PFSK-1 (cell line): ENCODE data around the gene LRP4.

Source experiments
- FOXP2 ChIP-seq: optimal IDR thresholded peaks from 2 replicates; pipeline ENCODE3; 2011; ENCODE audit warnings: borderline replicate concordance, control low read depth, inconsistent platforms; ENCODE audit not compliant: insufficient read depth; ENCODE audit errors: extremely low read length, extremely low read depth
- POLR2AphosphoS5 ChIP-seq: IDR thresholded peaks from 2 replicates; pipeline ENCODE4 v1.6.1; 2012; ENCODE audit warnings: low read depth, mild to moderate bottlenecking, control low read depth, low read length, moderate library complexity
- SIN3A ChIP-seq: IDR thresholded peaks from 2 replicates; pipeline ENCODE4 v1.6.1; 2012; ENCODE audit warnings: mild to moderate bottlenecking, low read length, moderate library complexity, borderline replicate concordance; ENCODE audit not compliant: insufficient read depth
- TAF1 ChIP-seq: IDR thresholded peaks from 2 replicates; pipeline ENCODE4 v1.6.1; 2012; ENCODE audit warnings: low read length, control low read depth, borderline replicate concordance; ENCODE audit not compliant: insufficient read depth
- TF ChIP-seq, protein P1 (sequence below), 2 experiments: IDR thresholded peaks; 2 replicates each; pipeline versions ENCODE4 v1.6.1 to v1.8.0; 2011 to 2012; ENCODE audit warnings: low read depth in 2 of 2, low read length in 2 of 2, control low read depth in 1 of 2, inconsistent platforms in 1 of 2, mild to moderate bottlenecking in 1 of 2, moderate library complexity in 1 of 2; ENCODE audit not compliant: insufficient read depth in 1 of 2

The LRP4 gene

DNA sequence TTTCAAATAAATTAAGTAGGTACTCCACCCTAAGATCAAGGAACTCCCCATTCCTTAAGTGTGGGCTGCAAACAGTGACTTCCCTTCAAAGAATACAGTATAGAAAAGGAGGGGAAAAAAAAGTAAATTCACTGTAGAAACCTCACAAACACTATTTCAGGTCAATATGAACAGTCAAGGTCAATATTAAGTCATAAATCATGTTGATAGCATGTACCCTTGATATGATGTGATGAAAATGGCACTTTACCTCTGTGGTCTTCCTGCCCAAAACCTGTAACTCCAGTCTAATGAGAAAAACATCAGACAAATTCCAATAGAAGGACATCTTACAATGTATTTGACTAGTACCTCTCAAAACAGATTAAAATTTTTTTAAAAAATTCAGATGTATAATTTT is 80.5 kb downstream of the LRP4 start:
- TF ChIP-seq, protein P1, sequence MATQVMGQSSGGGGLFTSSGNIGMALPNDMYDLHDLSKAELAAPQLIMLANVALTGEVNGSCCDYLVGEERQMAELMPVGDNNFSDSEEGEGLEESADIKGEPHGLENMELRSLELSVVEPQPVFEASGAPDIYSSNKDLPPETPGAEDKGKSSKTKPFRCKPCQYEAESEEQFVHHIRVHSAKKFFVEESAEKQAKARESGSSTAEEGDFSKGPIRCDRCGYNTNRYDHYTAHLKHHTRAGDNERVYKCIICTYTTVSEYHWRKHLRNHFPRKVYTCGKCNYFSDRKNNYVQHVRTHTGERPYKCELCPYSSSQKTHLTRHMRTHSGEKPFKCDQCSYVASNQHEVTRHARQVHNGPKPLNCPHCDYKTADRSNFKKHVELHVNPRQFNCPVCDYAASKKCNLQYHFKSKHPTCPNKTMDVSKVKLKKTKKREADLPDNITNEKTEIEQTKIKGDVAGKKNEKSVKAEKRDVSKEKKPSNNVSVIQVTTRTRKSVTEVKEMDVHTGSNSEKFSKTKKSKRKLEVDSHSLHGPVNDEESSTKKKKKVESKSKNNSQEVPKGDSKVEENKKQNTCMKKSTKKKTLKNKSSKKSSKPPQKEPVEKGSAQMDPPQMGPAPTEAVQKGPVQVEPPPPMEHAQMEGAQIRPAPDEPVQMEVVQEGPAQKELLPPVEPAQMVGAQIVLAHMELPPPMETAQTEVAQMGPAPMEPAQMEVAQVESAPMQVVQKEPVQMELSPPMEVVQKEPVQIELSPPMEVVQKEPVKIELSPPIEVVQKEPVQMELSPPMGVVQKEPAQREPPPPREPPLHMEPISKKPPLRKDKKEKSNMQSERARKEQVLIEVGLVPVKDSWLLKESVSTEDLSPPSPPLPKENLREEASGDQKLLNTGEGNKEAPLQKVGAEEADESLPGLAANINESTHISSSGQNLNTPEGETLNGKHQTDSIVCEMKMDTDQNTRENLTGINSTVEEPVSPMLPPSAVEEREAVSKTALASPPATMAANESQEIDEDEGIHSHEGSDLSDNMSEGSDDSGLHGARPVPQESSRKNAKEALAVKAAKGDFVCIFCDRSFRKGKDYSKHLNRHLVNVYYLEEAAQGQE (IDR thresholded peaks at IDR 0.05; ENCODE audit: insufficient read depth in 1 of 2, low read depth in 2 of 2, low read length in 2 of 2): no peak
- TF ChIP-seq FOXP2 (no peak), SIN3A (no peak), TAF1 (no peak), POLR2AphosphoS5 (no peak)

DNA sequence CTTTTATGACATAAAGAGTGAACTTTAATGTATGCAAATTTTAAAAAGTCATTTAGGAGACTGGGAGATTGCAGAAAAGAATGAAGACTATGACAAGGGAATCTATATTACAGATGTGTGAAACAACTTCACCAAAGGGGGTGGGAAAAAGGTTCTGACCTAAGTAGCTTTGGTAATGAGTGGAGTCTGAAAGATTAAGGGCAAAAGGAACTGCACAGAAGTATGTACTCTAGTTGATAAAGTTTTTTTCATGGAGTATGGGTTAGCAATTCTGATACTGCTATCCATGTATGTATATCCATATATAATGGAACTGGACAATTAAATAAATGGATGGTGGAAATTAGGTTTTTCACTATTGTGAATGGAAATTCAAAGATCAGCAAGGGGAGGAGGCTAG is 81.5 kb downstream of the LRP4 start:
- TF ChIP-seq, protein P1 (IDR thresholded peaks at IDR 0.05; ENCODE audit: insufficient read depth in 1 of 2, low read depth in 2 of 2, low read length in 2 of 2): no peak
- TF ChIP-seq SIN3A: no peak
- TF ChIP-seq TAF1: no peak
- no peak for TF ChIP-seq POLR2AphosphoS5
- TF ChIP-seq FOXP2: no peak

DNA sequence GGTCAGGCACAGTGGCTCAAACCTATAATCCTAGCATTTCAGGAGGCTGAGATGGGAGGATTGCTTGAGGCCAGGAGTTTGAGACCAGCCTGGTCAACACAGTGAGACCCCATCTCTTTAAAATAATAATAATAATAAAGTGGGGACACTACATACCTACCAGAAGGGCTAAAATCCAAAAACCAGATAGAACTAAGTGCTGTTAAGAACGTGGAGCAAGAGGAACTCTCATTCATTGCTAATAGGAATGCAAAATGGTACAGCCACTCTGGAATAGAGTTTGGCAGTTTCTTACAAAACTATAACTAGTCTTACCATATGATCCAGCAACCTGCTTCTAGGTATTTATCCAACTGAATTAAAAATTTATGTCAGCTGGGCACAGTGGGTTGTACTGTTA is 81.9 kb downstream of the LRP4 start:
- TF ChIP-seq, protein P1 (IDR thresholded peaks at IDR 0.05; ENCODE audit: insufficient read depth in 1 of 2, low read depth in 2 of 2, low read length in 2 of 2): no peak
- no peak for TF ChIP-seq FOXP2
- no peak for TF ChIP-seq POLR2AphosphoS5
- TF ChIP-seq TAF1: no peak
- TF ChIP-seq SIN3A: no peak

DNA sequence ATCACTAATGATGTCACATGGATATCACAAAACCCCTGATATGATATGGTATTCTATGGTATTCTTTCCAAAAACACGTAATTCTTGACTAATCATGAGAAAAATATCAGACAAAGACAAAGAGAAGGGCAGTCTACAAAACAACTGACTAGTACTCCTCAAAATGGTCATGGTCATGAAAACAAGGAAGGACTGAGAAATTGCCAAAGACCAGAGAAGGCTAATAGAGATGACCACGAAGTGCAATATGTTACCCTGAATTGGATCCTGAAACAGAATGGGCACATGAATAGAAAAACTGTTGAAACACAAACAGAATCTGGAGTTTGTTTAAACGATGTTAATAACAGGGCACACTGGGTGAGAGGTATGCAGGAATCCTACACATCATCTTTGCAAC is 82.5 kb downstream of the LRP4 start:
- TF ChIP-seq FOXP2 (no peak), SIN3A (no peak), POLR2AphosphoS5 (no peak), TAF1 (no peak)
- TF ChIP-seq, protein P1 (IDR thresholded peaks at IDR 0.05; ENCODE audit: insufficient read depth in 1 of 2, low read depth in 2 of 2, low read length in 2 of 2): no peak

DNA sequence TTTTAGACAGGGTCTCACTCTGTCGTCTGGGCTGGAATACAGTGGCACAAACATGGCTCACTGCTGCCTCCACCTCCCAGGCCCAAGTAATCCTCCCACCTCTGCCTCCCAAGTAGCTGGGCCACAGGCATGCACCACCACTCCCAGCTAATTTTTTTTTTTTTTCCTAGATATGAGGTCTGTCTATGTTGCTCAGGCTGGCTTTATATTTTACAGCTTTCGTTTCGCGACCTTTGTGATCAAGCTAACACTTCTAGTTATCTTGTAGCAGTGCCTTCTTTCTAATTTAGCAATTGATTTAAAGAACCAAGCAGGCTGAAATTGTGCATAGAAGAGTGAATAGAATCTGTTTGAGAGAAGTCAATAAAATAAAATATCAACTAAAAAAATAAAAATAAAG is 83.5 kb downstream of the LRP4 start:
- TF ChIP-seq, protein P1 (IDR thresholded peaks at IDR 0.05; ENCODE audit: insufficient read depth in 1 of 2, low read depth in 2 of 2, low read length in 2 of 2): no peak
- TF ChIP-seq TAF1: no peak
- TF ChIP-seq FOXP2: no peak
- no peak for TF ChIP-seq POLR2AphosphoS5
- no peak for TF ChIP-seq SIN3A
